Activated CD4-positive, alpha-beta T cell treated with anti-CD3 and anti-CD28 coated beads, Interleukin-2, amount 50 U/mL, for 1 hour (primary cell): ENCODE results near the gene SHROOM3.

ENCODE experiments used
- DNase-seq: peaks from one replicate; pipeline ENCODE4 v3.0.0-alpha.2; 2020

SHROOM3 gene

DNA sequence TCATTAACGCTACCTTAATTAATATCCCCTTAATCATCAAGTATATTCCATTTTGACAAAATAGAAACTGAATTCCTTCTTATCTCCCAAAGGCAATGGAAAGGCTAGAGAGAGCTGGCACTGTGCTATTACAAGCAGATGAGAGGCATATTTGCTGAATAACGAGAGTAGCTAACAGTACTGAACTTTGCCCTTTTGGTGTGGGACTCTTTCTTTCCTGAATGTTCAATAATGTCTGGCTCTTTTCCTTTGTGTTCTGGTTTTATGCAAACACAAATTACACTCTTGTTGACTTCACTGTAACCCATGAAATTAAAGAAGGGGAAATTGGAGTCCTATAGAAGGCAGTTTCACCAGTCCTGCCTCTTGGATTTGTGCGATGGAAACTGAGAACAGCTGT, 63.5 kb downstream of the SHROOM3 start:
- no peak for DNase-seq

- DNase-seq, result no peak
These were observed 64.4 kb downstream of the SHROOM3 start for GRCh38 chr4:76499461-76499860.

GRCh38 chr4:76502886-76503285, 67.9 kb downstream of the SHROOM3 start:
- no peak for DNase-seq

- DNase-seq, result no peak
These were observed 69.8 kb downstream of the SHROOM3 start for GRCh38 chr4:76504613-76505465.

GRCh38 chr4:76511947-76512346, 76.9 kb downstream of the SHROOM3 start:
- DNase-seq, result no peak

- DNase-seq, result no peak
These were observed 78.5 kb downstream of the SHROOM3 start for GRCh38 chr4:76513482-76513881.

- no peak for DNase-seq
These were observed 79.1 kb downstream of the SHROOM3 start for GRCh38 chr4:76514087-76514486.

- DNase-seq, result no peak
These were observed 81.2 kb downstream of the SHROOM3 start for GRCh38 chr4:76515975-76516843.

- DNase-seq, result no peak
These were observed 83.2 kb downstream of the SHROOM3 start for GRCh38 chr4:76518241-76518640.

DNA sequence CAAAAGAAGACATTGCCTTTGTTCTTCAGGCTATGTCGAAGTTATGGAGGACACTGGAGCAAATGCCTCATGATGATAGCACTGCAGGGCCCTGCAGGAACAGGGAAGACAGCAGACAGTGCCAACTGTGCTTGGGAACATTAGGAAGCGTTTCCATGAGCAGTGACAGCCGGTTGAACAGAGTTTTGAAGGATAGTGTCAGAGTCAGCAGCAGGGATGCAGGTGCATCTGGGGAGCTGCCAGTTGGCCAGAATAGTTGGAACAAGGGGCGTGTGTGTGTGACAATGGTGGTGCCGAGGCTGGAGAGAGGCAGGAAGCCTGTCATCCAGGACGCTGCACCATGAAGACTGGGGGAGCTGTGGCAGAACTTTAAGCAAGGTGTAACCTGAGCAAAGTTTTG, 88.6 kb downstream of the SHROOM3 start:
- DNase-seq, result no peak

DNA sequence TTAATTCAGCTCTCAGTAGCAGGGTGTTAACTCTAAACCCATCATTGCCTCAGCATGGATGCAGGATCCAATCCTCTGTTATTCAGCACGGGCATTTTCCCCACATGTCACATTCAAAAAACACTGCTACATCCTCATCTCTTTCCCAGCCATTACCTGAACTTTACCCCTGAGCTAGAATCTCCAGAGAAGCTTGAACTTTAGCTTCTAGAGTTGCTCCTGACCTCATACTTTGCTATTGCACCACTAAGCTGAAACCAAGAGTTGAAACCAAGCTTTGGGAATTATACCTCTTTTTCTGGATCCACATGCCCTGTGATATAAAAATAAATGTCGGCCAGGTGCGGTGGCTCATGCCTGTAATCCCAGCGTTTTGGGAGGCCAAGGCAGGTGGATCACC, 90.7 kb downstream of the SHROOM3 start:
- no peak for DNase-seq

DNA sequence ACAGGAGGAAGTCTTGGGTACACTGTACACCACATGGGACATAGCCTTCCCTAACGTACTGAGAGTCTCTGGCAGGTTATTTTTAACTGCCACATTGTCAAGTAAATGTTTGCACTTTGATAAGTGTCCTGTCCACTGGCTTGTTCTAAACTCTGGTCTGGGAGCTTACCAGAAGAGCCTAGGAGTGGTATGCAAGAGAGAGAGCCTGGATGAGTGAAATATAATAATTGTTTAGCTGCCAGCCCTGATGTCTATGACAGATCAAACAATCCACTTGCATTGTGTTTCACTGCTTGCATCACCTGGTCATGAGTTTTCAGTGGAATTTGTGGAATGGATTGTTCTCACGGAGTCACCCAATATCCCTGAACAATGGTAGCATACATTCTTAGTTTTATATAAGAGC, 91.6 kb downstream of the SHROOM3 start:
- no peak for DNase-seq

- DNase-seq, result no peak
These were observed 92.6 kb downstream of the SHROOM3 start for GRCh38 chr4:76527666-76528065.

DNA sequence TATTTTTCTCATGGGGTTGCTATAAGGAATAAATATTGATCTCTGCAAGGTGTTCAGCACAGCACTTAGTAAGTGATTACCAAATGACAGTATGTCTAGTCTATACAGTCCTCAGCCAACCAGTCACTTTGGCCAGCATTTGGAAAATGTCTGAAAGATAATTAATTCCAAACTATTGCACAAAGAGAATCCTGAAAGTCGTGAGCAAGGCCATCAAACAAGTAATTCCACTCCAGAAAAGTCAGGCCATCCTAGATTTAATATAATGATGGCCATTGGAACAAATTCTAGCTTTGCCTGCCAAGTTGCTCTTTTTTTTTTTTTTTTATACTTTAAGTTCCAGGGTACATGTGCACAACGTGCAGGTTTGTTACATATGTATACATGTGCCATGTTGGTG, 96.6 kb downstream of the SHROOM3 start:
- no peak for DNase-seq

DNA sequence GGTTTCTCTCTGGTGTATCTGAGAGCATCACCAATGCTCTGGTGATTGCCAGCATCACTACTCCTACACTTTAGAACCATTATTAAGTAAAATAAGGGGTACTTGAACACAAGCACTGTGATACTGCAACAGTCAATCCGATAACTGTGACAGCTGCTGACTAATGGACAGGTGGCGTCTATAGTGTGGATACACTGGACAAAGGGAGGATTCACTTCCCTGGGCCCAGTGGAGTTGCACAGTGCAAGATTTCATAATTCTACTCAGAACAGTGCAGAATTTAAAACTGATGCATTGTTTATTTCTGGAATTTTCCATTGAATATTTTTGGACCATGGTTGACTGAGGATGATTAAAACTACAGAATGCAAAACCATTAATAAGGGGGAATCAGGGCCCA, 97.8 kb downstream of the SHROOM3 start:
- no peak for DNase-seq

DNA sequence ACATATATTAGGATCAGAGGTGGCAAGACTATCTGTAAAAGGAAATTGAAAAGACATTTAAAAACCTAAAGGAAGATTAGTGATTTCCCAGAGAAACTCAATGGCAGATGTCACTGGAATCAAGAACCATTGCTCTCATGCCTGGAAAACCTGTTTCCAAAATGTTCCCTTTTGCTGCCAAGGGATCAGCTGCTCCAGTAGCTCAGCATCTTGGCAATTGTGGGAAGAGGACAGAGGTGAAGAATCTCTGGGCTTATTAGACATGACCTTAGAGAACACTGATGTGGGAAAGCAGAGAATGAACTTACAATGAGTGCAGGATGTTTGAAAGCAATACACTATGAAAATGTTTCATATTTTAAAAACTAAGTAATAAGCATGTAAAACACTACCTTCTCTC, 98.3 kb downstream of the SHROOM3 start:
- no peak for DNase-seq

DNA sequence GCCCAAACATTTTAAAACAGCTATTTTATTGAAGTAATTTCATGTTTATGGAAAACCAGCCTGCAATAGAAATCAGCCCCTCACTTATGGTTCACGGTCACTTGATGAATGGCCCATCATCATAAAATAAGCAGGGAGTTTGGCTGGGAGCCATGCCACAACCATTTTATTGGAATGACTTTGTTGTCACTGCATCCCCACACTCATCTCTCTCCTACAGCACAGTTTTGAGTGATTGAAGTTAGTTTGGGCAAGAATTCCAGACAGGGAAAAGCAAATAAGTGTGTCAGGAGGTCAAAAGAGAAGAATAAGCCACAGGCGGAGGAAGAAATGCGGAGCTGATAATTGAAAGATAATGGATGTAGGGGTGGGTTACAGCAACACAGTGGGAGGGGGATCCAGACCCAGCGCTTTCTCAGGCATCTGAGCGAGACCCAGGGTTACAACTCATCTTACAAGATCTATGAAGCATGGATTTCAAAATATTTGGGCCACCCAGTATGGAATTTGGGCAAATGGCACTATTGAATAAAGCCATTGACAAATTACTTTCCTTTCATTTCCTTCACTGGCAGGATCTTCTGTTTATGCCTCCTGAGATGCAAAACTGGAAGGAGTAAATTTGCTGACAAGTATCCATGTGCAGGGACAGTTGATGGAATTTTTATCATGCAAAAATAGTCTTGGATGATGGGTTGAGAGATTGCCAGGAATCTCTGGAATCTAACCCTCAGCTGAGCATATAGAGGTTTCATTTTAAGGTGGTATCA, 100.8 kb downstream of the SHROOM3 start:
- no peak for DNase-seq

GRCh38 chr4:76536373-76536689, 101.3 kb downstream of the SHROOM3 start:
- no peak for DNase-seq

GRCh38 chr4:76538296-76538695, 103.3 kb downstream of the SHROOM3 start:
- no peak for DNase-seq

DNA sequence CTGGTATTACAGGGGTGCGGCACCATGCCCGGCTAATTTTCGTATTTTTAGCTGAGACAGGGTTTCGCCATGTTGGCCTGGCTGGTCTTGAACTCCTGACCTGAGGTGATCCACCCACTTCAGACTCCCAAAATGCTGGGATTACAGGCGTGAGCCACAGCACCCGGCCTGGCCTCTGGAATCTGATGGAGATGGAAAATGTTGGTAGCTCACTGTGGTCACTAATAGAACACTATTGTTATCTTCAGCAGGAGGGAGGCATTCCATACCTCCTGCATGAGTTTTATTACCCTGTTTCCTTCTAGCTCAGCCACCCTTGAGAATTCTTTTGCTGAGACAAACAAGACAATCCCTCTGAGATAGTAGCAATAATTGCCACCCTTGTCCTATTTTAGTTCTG, 105.0 kb downstream of the SHROOM3 start:
- DNase-seq, result no peak

- no peak for DNase-seq
These were observed 105.5 kb downstream of the SHROOM3 start for GRCh38 chr4:76540486-76540885.

DNA sequence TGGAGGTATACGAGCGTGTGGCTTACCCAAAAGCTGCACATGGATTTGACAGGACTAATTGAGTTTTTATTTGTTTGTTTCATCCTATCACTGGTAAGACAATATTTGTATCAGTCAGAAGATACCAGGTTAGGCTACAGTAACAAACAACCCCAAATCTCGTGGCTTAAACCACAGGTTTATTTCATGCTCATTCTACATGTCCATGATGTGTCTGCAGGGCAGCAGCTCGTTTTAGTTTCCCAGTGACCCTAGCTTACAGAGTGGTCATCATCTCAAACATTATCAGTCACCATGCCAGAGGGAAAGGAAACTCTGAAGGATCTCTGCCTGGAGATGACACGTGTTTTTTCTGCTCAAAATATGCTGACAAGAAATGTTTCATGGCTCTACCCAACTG, 108.3 kb downstream of the SHROOM3 start:
- no peak for DNase-seq

GRCh38 chr4:76544725-76545124, 109.7 kb downstream of the SHROOM3 start:
- no peak for DNase-seq
